ENCODE measurements around the gene HCN2. TPM values are rescaled to one million over a fixed set of nuclear protein-coding genes. Genes with fewer than 3 reads are reported as not detected.

HCN2 gene
- total and polyA plus RNA-seq, 10 donors = 0.09 to 1.1 (median 0.31) TPM; not detected in 2

- 95 to 99% (median 96%) methylated on average over 15 to 37 of the region's 37 CpGs for WGBS, 5 donors
- TF ChIP-seq CTCF (IDR thresholded peaks at IDR 0.05 in 8 of 11, conservative IDR thresholded peaks at IDR 0.05 in 3 of 11) (no peak), POLR2A (IDR thresholded peaks at IDR 0.05) (no peak), POLR2AphosphoS5 (IDR thresholded peaks at IDR 0.05) (no peak)
- Histone ChIP-seq H3K27me3 (replicated peaks in 1 of 7) (no peaks in the 10 kb centered on the region), H3K9me3 (no peaks in the 10 kb centered on the region), H3K36me3 (peaks cover 0 to 97% (median 73%) of the 10 kb centered on the region in 6 donors), H3K4me1 (no peaks in the 10 kb centered on the region), H3K4me3 (no peak overlapping the region), H3K27ac (no peak overlapping the region)
- intact Hi-C loops (cut with DNase I; ENCODE audit: low total_unique reads) = no loop called here
- DNase-seq = peak; percentile 61
Observed at GRCh38 chr19:622666-623065, 33.0 kb downstream of the HCN2 start.

DNA sequence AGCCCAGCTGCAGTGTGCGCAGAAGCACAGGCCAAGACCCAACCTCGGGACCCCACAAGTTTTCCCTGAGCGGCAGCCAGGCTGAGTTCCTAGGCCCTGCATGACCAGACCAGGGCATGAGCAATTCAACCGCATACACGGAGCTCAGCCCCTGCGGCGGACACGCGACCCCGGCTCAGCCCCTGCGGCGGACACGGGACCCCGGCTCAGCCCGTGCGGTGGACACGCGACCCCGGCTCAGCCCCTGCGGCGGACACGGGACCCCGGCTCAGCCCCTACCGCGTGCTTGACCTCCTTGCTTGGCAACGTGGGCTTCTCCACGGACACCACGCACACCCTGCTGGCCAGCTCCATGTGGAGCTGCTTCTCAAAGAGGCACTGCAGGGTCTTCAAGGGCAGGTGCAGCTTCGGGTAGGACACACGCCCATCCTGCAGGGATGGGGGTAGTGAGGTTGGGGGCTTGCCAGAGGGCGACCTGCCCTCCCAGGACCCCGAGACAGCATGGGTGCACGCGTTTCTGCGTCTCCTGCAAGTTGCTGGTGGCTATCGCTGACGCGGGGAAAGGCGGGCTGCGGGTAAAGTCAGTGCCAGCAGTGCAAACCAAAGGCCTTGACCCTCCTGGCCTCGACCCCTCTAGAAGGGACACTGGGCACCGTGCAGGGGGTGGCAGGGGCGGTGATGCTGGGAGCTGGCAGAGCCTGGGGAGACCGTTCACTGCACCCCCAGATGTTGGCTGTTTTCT, 33.7 kb downstream of the HCN2 start:
- intact Hi-C loops (cut with DNase I; ENCODE audit: low total_unique reads) = no loop called here
- no peaks in the 10 kb centered on the region for H3K9me3 ChIP-seq
- H3K4me1 ChIP-seq = no peaks in the 10 kb centered on the region
- H3K27me3 ChIP-seq (replicated peaks in 1 of 7) = no peaks in the 10 kb centered on the region
- H3K36me3 ChIP-seq = peaks cover 0 to 97% (median 73%) of the 10 kb centered on the region in 6 donors
- H3K4me3 ChIP-seq = no peak overlapping the region
- peak; percentile 71 for DNase-seq
- TF ChIP-seq CTCF (IDR thresholded peaks at IDR 0.05 in 8 of 11, conservative IDR thresholded peaks at IDR 0.05 in 3 of 11) (no peak), POLR2AphosphoS5 (IDR thresholded peaks at IDR 0.05) (no peak), POLR2A (IDR thresholded peaks at IDR 0.05) (no peak)
- H3K27ac ChIP-seq = no peak overlapping the region
- 92 to 97% (median 94%) methylated on average over 29 to 44 of the region's 44 CpGs for WGBS, 5 donors

- H3K4me1 ChIP-seq = peaks cover 0 to 6% (median 0%) of the 10 kb centered on the region in 6 donors
- H3K9me3 ChIP-seq = no peaks in the 10 kb centered on the region
- WGBS, 5 donors = 83 to 92% (median 87%) methylated on average over 24 of the region's 24 CpGs
- no peaks in the 10 kb centered on the region for H3K27me3 ChIP-seq (replicated peaks in 1 of 7)
- no peak overlapping the region for H3K4me3 ChIP-seq
- H3K36me3 ChIP-seq = peaks cover 0 to 97% (median 72%) of the 10 kb centered on the region in 6 donors
- DNase-seq = no peak
- intact Hi-C loops (cut with DNase I; ENCODE audit: low total_unique reads) = no loop called here
- no peak for TF ChIP-seq CTCF (IDR thresholded peaks at IDR 0.05 in 8 of 11, conservative IDR thresholded peaks at IDR 0.05 in 3 of 11)
- TF ChIP-seq POLR2A (IDR thresholded peaks at IDR 0.05) = no peak
- TF ChIP-seq POLR2AphosphoS5 (IDR thresholded peaks at IDR 0.05) = no peak
- H3K27ac ChIP-seq = no peak overlapping the region
Observed at GRCh38 chr19:623974-624373, 34.3 kb downstream of the HCN2 start.

GRCh38 chr19:624433-625109, 34.9 kb downstream of the HCN2 start:
- DNase-seq = no peak

More at GRCh38 chr19:624433-625109, 34.9 kb downstream of the HCN2 start:
- no peak for TF ChIP-seq POLR2A (IDR thresholded peaks at IDR 0.05)
- TF ChIP-seq POLR2AphosphoS5 (IDR thresholded peaks at IDR 0.05) = no peak
- peaks cover 0 to 8% (median 0%) of the 10 kb centered on the region in 6 donors for H3K4me1 ChIP-seq
- intact Hi-C loops (cut with DNase I; ENCODE audit: low total_unique reads) = no loop called here
- no peaks in the 10 kb centered on the region for H3K27me3 ChIP-seq (replicated peaks in 1 of 7)
- H3K27ac ChIP-seq = no peak overlapping the region
- no peak overlapping the region for H3K4me3 ChIP-seq
- WGBS, 5 donors = 93 to 97% (median 96%) methylated on average over 20 to 24 of the region's 24 CpGs
- no peaks in the 10 kb centered on the region for H3K9me3 ChIP-seq
- H3K36me3 ChIP-seq = peaks cover 0 to 97% (median 72%) of the 10 kb centered on the region in 6 donors
